HTERT RPE-1 (cell line): Measurements from ENCODE around the gene PHYKPL.

Experiments
- in situ Hi-C: fragments of 300-500 bp; cut with MboI; formaldehyde crosslinking; loops from 4 replicates; pipeline ENCODE4 v1.14.3; 2020; ENCODE audit warnings: low sequenced_read_pairs

PHYKPL gene

GRCh38 chr5:178232124-178232919 is at the start of gene PHYKPL:
PHYKPL (minus strand) TSS chr5:178232802; CDS start chr5:178232550, 252 bp downstream.
- in situ Hi-C loops = no loop called here

DNA sequence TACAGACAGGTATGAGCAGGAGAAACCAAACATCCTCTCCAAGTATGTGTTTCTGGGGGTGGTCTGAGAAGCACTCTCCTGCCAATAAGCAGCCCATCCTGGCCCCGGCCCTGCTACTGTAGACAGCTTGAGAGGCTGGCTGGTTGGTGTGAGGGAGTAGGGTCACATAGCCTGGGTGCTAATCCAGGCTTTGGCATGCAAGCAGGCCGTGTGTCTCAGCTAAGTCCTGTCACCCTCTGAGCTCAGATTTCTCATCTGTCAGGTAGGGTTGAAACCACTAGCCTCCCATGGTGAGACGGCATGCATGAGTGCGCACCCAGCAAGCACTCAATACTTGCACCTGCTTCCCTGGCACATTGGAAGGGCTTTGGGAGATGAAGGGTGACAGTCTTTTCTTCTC is 49.8 kb upstream of the PHYKPL start:
- in situ Hi-C loops = no loop called here

DNA sequence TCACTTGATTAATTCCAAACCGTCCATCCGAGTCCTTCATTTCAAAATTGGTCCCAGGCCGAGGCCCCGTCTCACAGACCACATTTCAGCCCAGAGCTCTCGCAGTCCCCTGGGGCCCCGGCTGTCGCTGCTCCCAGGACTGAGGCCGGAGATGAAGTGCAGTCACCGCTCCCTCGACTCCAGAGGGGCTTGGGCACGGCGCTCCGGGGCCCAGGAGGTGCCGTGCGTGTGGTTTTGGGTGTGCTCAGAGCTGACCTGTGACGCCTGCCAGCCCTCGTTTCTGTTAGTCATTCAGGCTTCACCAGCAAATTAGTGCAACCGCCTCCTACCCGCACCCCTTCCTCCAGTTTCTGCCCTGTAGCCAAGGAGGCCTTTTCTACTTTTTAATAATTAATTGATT is 48.7 kb upstream of the PHYKPL start:
- in situ Hi-C loops = no loop called here

DNA sequence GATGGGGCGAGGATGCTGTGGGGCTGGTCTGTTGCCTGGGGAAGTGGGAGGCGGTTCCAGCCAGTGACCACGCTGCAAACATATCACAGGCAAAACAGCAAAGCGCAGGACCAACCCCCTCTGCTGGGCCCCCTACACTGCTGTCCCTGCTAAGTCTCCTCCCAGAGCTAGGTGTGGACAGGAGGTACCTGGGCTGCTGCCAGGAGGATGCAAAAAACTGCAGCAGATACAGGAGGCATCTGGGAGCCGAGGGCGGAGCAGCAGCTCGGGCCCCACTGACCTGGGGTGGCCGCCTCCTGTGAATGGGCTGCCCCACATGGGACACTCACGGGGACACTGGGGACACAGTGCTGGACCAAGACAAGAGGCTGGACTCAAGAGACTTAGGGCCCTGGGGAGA is 48.0 kb upstream of the PHYKPL start:
- in situ Hi-C loops = no loop called here

DNA sequence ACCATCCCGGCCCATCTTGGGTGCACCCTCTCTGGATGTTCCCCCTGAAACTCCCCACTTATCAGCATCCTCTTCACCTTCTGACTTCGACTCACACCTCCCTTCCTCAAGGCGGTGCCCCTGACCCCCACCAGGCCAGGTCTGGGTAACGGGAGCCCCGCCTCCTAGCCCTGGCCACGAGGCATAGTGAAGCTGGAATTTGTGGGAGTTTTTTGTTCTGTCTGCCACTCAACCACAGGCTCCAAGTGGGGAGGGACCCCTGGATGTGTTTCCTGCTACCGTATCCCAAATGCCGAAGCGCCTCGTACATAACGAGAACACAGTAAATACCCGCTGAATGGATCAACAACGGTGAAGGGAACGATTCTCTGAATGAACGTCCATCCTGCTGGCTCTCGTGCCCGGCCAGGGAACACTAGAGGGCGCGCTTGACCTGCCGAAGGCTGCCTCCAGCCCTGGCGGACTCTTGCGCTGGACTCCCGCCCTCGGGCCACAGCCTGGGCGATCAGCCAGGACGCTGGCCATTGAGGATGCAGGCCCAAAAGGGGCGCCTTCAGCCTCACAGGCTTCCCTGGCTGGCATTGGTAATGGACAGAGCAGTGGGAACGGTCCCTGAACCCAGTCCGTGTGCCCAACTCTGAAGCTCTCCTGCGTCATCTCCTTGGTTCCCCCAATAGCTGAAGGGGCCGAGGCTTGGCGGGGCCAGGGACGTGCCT is 47.3 kb upstream of the PHYKPL start:
- in situ Hi-C loops = no loop called here

GRCh38 chr5:178279026-178279722 is 46.6 kb upstream of the PHYKPL start:
- in situ Hi-C loops = no loop called here

DNA sequence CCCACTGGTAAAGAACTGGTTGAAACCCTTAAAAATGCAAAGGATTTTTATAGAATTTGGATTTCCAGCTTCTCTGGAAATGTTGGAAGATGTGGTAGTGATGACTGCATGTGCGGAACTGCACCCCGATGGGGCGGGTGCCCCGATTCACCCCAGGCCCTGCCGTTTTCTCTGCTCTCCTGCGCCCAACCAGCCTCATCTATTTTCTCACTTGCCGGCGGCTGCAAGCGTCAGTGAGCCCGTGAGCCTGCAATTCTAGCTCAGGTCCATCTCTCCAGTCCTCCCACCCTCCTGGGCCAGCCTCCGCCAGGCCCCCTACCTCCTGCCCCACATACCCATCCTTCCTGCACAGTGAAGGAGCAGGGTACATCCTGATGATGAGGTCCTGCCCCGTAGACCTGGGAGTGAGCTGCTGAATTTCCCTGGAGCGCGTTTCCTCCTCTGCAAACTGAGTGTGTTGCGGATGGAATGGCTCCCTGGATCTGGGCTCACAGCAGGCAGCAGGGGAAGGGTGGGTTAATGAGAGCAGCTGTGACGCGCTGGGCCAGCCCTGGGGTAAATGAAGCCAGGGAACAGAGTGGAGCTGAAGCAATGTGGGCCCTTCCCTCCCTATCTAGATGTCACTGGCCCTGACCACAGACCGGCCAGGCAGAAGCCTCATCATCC is 45.9 kb upstream of the PHYKPL start:
- in situ Hi-C loops = no loop called here

DNA sequence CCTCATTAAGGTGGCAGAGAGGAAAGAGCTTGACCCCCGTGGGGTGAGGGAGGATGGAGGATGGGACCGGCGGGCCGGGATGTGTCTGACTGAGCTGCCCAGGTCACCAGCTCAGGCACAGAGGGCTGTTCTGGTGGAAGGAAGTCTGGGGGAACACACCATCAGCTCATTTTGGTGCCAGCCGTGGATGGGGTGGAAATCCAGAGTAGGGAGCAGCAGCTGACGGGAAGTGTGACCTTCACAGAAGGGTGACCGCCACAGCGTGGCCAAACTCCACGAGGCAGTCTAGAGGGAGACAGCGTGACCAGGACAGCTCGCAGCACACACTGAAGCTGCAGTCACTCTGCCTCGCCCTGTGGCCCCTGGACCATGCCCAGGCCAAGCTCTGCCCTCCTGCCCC is 45.3 kb upstream of the PHYKPL start:
- in situ Hi-C loops = no loop called here

GRCh38 chr5:178277346-178277745 is 44.7 kb upstream of the PHYKPL start:
- in situ Hi-C loops = no loop called here

- in situ Hi-C loops = no loop called here
Measured at GRCh38 chr5:178274781-178275537, 42.4 kb upstream of the PHYKPL start.

- in situ Hi-C loops = no loop called here
Measured at GRCh38 chr5:178273665-178274541, 41.3 kb upstream of the PHYKPL start.

DNA sequence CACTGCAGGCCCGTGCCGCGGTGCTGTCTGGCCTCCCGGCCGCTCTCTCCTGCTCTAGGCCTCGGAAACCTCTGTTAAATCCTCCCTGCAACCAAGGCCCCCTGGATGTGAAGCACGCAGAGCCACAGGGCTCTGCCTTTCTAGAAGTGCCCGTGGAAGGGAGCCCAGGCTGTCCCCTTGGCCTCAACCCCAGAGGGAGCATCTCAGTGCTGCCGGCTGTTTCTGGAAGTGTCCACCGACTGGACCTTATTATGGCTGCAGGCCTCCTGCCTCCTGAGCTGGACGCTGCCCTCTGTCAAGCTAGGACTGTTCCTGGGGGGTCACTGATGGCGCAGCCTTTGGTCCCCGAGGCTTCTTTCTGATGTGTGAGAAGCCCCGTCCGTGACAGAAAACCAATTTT is 40.4 kb upstream of the PHYKPL start:
- in situ Hi-C loops = no loop called here

- in situ Hi-C loops = no loop called here
Measured at GRCh38 chr5:178272591-178272990, 40.0 kb upstream of the PHYKPL start.

- in situ Hi-C loops = no loop called here
Measured at GRCh38 chr5:178271726-178272479, 39.3 kb upstream of the PHYKPL start.

DNA sequence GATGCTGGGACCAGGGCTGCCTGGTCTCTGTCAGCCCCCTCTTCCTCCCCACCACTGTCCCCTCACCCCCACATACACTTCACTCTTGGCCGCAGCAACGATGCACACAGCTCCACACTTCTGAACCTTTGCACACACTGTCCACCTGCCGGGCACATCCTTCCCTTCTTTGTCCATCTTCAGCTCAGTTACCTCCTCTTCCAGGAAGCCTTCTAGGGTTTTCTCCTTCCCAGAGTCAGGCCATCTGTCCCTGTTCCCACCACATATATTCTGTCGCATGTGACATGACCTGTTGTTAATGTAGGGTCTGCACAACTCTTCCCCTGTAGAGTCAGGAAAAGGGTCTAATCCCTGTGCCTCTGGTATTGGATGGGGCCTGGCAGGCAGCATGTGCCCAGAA is 38.6 kb upstream of the PHYKPL start:
- in situ Hi-C loops = no loop called here

DNA sequence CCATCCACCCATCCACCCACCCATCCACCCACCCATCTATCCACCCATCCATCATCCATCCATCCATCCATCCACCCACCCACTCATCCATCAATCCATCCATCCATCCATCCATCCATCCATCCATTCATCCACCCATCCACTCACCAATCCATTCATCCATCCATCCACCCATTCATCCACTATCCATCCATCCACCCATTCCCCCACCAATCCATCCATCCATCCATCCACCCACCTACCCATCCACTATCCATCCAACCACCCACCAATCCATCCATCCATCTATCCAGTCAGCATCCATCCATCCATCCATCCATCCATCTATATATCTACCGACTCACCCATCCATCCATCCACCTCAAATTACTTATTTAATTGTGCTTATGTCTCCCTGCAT is 36.9 kb upstream of the PHYKPL start:
- in situ Hi-C loops = no loop called here

DNA sequence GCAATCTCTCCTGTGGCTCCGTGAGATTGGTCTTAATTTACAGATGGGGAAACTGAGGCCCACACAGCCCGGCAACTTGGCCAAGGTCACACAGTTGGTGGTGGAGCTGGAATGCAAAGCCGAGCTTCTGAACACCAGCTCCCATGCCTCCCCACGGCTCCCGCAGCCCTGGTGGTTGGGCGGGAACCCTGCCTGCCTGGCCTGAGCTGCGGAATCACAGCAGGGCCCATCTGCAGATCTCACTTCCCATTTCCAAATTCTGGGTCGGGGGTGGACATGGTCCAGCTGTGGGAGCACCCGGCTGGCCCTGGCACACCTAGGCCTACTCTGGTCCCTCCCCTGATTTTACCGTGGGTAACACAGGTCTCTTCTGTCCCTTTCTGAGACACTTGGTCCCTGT is 35.3 kb upstream of the PHYKPL start:
- in situ Hi-C loops = no loop called here

DNA sequence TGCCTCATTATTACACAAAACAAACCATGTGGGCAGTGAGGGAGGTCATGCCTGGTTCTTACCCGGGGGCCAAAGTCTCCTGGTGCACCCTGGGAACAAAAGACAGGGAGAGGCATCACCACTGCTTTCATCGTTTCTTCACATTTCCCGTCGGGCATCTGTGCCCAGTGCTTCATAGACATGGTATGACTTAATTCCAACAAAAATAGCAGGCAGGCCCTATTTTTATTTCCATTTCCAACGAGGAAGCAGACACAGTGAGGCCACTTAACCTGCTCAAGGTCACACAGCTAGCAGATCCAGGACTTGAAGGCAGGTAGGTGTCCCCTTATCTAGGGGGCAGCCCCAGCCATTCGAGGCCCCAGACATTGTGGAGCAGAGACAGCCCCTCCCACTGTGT is 34.6 kb upstream of the PHYKPL start:
- in situ Hi-C loops = no loop called here

DNA sequence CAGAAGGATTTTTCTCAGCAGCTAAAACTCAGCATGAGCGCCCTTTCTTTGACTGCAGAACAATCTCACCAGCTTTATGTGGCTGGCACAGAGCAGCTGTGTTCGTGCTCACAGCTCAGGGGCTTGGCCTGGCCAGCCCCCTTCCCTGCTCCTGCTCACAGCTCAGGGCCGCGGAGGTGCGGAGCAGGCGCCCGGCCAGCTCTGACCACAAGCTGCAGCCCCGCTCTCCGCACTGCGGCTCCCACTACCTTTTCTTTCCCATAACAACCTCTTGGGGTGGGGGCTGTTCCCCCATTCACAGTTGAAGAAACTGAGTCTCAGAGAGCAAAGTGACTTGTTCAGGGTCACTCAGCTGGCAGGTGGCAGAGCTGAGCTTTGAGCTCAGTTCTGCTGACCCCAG is 34.0 kb upstream of the PHYKPL start:
- in situ Hi-C loops = no loop called here
